SK-N-SH treated with all-trans-retinoic acid at 6 μM for 48 hours (cell line): ENCODE data around the gene LYPD3.

ENCODE experiments used
- ARNTL ChIP-seq: fragments of 450-650 bp; formaldehyde crosslinking; IDR thresholded peaks from 2 replicates; pipeline ENCODE4 v1.5.0; 2020; ENCODE audit warnings: low read depth, mild to moderate bottlenecking, moderate library complexity, borderline replicate concordance
- CREB5 ChIP-seq: fragments of 250-450 bp; sonication (Bioruptor Pico); IDR thresholded peaks from 2 replicates; pipeline ENCODE4 v1.5.1; 2020; ENCODE audit warnings: low read depth, mild to moderate bottlenecking, moderate library complexity
- ESRRG ChIP-seq: fragments of 250-450 bp; sonication (Bioruptor Pico); IDR thresholded peaks from 2 replicates; pipeline ENCODE4 v1.6.1; 2021; ENCODE audit warnings: mild to moderate bottlenecking
- GLIS3 ChIP-seq: fragments of 250-450 bp; sonication (Bioruptor Pico); IDR thresholded peaks from 2 replicates; pipeline ENCODE4 v1.5.0; 2020; ENCODE audit warnings: mild to moderate bottlenecking, moderate library complexity
- ISL1 ChIP-seq: fragments of 250-450 bp; sonication (Bioruptor Pico); IDR thresholded peaks from 2 replicates; pipeline ENCODE4 v2.1.2; 2022; ENCODE audit warnings: mild to moderate bottlenecking, moderate library complexity
- PATZ1 ChIP-seq: fragments of 250-450 bp; sonication (Bioruptor Pico); IDR thresholded peaks from 2 replicates; pipeline ENCODE4 v1.8.0; 2020; ENCODE audit warnings: mild to moderate bottlenecking, moderate library complexity, borderline replicate concordance
- POU6F1 ChIP-seq: fragments of 250-450 bp; sonication (Bioruptor Pico); IDR thresholded peaks from 2 replicates; pipeline ENCODE4 v1.8.0; 2021; ENCODE audit warnings: low read depth, mild to moderate bottlenecking, moderate library complexity, borderline replicate concordance
- PPARA ChIP-seq: fragments of 250-450 bp; sonication (Bioruptor Pico); IDR thresholded peaks from 2 replicates; pipeline ENCODE4 v1.5.0; 2020; ENCODE audit warnings: mild to moderate bottlenecking, borderline replicate concordance
- RARB ChIP-seq: fragments of 250-450 bp; sonication (Bioruptor Pico); IDR thresholded peaks from 2 replicates; pipeline ENCODE4 v1.8.0; 2021; ENCODE audit warnings: mild to moderate bottlenecking, moderate library complexity
- TOX ChIP-seq: fragments of 250-450 bp; sonication (Bioruptor Pico); IDR thresholded peaks from 2 replicates; pipeline ENCODE4 v1.8.0; 2021; ENCODE audit warnings: mild to moderate bottlenecking, moderate library complexity, borderline replicate concordance
- ZFP30 ChIP-seq: fragments of 450-650 bp; formaldehyde crosslinking; IDR thresholded peaks from 2 replicates; pipeline ENCODE4 v1.5.0; 2022; ENCODE audit warnings: mild to moderate bottlenecking, moderate library complexity
- ZNF565 ChIP-seq: fragments of 450-650 bp; formaldehyde crosslinking; conservative IDR thresholded peaks from 2 replicates; pipeline ENCODE4 v1.5.0; 2020; ENCODE audit warnings: low read depth, mild to moderate bottlenecking, moderate library complexity
- ZNF8 ChIP-seq: fragments of 450-650 bp; formaldehyde crosslinking; IDR thresholded peaks from 2 replicates; pipeline ENCODE4 v1.5.0; 2020; ENCODE audit warnings: mild to moderate bottlenecking, moderate library complexity

- TF ChIP-seq ARNTL (CRISPR knock-in tag) (no peak), PATZ1 (CRISPR knock-in tag) (no peak), RARB (CRISPR knock-in tag) (no peak), ZFP30 (CRISPR knock-in tag) (no peak), ZNF8 (no peak), ZNF565 (CRISPR knock-in tag) (no peak), GLIS3 (CRISPR knock-in tag) (no peak), PPARA (CRISPR knock-in tag) (no peak), POU6F1 (CRISPR knock-in tag) (no peak), ISL1 (CRISPR knock-in tag) (no peak), ESRRG (CRISPR knock-in tag) (no peak), CREB5 (CRISPR knock-in tag) (no peak), TOX (no peak)
Measured at GRCh38 chr19:43435775-43436174, 29.6 kb downstream of the LYPD3 start.
